HG02623 (cell line): Measurements from ENCODE around the gene SRD5A1.

Experiments
- ATAC-seq: cut with Tn5 transposase; IDR thresholded peaks from one replicate; pipeline ENCODE4 v1.9.1; 2021; ENCODE audit warnings: moderate library complexity; ENCODE audit not compliant: unreplicated experiment

SRD5A1 gene

DNA sequence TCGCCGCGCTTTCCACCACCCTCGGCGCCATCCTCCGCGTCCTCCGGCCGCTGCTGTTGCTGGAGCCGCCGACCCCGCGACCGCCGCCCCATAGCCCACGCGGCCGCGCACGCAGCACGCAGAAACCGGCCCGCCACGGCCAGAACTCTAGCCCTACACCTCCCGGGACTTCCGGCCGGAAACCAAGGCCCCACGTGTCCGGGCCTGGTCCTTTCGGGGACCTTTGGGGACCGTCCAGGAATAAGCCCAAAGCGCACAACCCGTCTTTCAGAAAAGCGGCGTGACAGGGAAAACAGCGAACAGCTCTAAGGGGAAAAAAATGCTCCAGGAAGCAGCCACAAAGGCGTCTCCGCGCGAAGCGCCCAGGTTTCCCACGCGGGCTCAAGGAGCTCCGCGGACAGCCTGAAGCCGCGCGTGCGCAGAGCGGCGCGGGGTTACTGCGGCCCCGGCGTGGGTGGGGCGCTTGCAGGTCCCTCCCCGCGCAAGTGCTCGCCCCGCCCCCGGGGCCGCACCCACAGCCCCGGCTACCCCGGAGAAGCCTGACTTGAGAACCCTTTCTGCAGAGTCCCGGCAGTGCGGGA is at the start of gene SRD5A1, which contains the start of gene NSUN2:
Gene SRD5A1, plus strand, starts transcription at position 553 of the 581 bp plus-strand sequence. CDS start 137 bp downstream, outside the sequence.
Gene NSUN2, minus strand, starts transcription at position 157 of the 581 bp plus-strand sequence. Its CDS starts 65 bp downstream, at position 92.
- peak; percentile 81 for ATAC-seq

DNA sequence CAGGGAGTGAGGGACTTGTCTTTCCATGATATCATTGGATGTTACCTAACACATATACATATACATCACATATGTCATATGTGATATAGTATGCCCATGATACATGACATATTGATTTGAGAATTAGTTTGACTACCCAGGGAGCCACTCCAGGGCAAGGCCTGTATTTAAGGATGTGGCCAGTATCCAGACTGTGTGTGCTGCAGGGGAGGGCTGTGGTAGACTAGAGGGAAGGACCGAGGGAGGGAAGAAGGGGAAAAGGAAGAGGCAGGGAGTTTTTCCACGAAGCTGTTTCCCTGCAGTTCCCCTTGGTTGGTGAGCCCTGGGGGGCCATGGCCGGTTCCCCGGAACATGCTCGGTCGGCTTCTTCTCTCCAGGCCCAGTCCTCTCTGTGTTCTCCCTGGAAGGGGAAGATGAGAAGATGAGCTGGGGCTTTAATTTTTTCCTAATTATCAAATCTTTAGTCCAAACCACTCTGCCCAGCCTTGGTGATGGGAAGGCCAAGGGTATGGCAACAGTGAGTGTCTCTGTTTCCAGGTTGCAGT is 49.1 kb upstream of the SRD5A1 start:
- no peak for ATAC-seq

- ATAC-seq, result no peak
Measured at GRCh38 chr5:6584727-6585126, 48.5 kb upstream of the SRD5A1 start.

DNA sequence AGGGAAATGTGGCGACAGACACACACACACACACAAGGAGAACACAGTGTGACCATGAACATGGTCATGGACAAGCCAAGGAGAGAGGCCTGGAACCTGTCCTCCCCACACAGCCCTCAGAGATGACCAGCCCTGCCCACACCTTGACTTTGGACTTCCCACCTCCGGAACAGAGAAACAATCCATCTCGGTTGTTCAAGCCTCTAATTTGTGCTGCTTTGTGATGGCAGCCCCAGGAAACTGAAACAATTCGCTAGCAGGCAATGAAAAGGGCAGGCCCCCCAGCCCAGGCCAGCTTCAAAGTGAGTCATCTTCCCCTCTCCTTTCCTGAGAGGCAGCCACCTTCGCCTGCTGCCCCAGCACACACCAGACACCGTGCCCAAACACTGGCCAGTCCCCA is 48.1 kb upstream of the SRD5A1 start:
- no peak for ATAC-seq

DNA sequence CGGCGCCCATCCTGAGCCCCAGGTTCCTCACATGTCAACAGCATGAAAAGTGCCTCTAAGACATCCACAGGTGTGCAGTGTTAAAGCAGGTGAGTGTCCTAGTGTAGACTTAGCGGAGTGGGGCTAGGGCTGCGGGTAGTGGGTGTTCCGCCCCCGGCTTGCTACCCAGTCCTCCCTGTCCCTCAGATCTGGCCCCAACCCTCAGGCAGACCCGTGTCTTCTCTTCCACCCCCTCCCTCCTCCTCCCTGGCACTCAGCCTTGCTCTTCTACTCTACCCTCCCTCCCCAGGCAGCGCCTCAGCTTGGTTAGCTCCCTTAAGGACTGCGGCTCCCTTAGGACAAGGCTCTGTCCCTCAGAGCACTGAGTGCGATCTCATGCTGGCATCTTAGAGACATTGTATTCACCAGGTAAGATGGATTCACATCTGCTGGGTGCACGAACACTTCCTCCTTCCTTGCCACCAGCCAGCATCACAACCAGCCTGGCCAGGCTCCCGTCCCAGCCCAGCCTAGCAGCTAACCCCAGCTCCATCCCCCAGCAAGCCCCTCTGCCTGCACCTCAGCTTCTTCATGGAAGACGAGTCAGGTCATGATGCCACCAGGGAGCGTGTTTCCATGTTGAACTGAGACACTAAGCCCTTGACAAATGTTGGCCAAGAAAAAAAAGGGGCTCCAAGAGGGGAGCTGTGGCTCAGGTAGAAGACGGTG is 47.1 kb upstream of the SRD5A1 start:
- no peak for ATAC-seq

- ATAC-seq, result no peak
Measured at GRCh38 chr5:6586647-6587042, 46.6 kb upstream of the SRD5A1 start.

DNA sequence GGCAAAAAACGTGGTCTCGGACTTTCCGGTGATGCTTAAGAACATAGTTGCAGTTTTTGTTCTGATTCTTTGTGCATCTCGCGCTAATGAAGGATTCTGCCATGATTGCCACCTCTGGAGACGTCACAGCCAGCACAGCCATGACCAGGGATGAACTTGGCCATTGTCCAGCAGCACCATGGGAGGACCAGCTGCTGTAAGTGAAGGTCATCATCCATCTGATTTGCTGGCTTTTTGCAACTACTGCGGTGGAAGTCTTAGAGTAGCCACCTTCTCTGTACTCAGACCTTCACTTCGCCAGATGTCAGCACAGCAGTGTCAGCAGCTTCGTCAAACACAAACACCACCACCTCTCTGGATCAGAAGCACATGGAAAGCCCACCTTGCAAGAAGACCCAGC is 46.1 kb upstream of the SRD5A1 start:
- no peak for ATAC-seq

DNA sequence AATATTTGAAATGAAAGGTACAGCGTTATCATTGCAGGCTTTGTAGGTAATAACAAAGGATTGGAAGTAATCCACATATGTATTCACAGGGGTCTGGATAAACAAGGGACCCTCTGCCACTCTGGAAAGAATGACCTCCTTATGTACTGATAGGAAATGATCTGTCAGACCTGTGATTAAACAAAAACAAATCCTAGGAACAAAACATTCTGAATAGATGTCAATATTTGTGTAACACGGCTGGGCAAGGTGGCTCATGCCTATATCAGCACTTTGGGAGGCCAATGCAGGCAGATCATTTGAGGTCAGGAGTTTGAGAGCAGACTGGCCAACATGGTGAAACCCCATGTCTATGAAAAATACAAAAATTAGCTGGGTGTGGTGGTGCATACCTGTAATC is 42.7 kb upstream of the SRD5A1 start:
- no peak for ATAC-seq

GRCh38 chr5:6591671-6592288 is 41.5 kb upstream of the SRD5A1 start:
- ATAC-seq, result no peak

DNA sequence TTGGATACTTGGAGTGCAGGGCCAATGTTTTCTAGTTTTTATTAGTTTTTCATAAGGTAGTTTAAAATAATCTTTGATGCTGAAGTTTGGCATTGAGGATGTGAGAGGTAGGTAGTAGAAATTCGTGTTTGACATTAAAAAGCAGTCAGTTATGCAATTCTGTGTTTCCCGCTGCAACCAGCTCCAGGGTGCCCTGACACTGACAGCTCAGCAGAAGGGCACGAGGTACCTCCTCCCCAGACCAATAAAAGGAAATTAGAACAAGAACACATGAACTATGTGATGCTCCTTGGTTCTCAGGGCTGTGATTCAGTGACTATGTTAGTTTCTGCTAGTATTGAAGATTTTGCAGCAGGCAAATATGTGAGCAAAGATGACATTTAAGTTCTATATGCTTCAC is 40.6 kb upstream of the SRD5A1 start:
- ATAC-seq, result no peak

GRCh38 chr5:6593148-6594016 is 39.9 kb upstream of the SRD5A1 start:
- no peak for ATAC-seq

GRCh38 chr5:6594066-6594465 is 39.2 kb upstream of the SRD5A1 start:
- ATAC-seq, result no peak

DNA sequence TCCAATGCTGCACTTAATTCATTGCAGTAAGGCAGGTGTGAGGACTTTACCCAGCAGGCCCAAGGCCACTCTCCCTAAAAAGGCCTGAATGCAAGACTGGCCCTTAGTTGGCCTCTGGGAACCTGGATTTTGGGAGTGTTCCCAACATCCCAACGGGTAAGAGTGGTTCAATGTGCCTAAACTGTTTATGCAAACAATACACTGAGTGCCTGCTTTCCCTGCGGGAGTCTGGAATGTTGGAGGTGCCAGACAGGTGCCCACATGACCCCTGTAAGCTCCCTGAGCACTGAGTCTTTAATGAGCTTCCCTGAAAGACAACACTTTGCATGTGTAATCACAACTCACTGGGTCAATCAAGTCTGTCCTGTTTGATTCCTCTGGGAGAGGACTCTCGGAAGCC is 37.8 kb upstream of the SRD5A1 start:
- no peak for ATAC-seq

- no peak for ATAC-seq
Measured at GRCh38 chr5:6596388-6596787, 36.9 kb upstream of the SRD5A1 start.

GRCh38 chr5:6597557-6597956 is 35.7 kb upstream of the SRD5A1 start:
- ATAC-seq, result no peak

GRCh38 chr5:6598351-6598900 is 34.8 kb upstream of the SRD5A1 start:
- ATAC-seq, result no peak

DNA sequence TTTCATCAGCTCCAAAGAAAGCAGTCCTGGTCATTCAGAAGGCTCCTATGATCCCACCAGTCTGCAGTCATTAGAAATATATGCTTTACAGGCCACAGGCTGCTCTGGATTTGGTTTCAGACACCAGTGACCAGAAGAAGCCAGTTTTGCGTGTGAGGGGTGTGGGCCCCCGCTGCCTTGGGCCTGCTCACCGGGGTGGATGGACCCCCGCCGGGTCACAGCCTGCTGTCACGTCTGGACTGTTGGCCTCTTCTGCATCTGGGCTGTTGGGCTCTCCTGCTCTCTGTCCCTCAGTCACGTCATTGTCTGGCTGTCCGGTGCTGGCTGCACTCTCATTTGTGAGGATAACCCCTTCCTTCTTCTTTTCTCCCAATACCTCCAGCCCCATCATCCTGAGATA is 33.5 kb upstream of the SRD5A1 start:
- no peak for ATAC-seq

- ATAC-seq, result no peak
Measured at GRCh38 chr5:6601271-6601670, 32.0 kb upstream of the SRD5A1 start.

GRCh38 chr5:6601816-6602215 is 31.4 kb upstream of the SRD5A1 start:
- ATAC-seq, result no peak

DNA sequence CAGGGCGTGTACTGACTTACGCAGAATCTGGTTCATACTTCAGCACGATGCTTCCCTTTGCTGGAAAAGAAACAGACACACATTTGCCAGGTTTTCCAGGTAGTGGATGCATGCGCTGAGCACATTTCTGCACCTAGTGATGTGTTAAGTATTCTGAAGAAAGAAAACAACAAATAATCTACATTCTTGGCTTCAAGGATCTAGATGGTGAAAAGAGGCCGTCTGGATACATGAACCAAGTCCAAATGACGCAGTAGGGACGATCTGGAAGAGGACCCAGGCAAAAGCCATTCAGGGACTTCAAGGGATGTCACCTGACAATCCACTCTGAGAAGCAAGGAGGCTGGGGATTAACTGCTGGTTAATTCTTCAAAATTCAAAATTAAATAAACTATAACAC is 30.8 kb upstream of the SRD5A1 start:
- no peak for ATAC-seq

GRCh38 chr5:6603643-6604042 is 29.6 kb upstream of the SRD5A1 start:
- ATAC-seq, result no peak
